GM23338 (cell line): ENCODE data around the gene HLA-B.

ENCODE experiments used
- ETS1 ChIP-seq: IDR thresholded peaks from 2 replicates; pipeline ENCODE4 v1.6.1; 2016; ENCODE audit warnings: antibody characterized with exemption
- TF ChIP-seq, protein P1 (sequence below), 2 experiments: fragments of 200-600 bp in 1 of 2; sonication (generic) in 1 of 2; conservative IDR thresholded peaks; 2 replicates each; pipeline versions ENCODE4 v1.5.1 to v1.6.1; 2016 to 2017; ENCODE audit warnings: antibody characterized with exemption in 2 of 2, low read depth in 2 of 2, mild to moderate bottlenecking in 2 of 2, moderate library complexity in 1 of 2

DNA sequence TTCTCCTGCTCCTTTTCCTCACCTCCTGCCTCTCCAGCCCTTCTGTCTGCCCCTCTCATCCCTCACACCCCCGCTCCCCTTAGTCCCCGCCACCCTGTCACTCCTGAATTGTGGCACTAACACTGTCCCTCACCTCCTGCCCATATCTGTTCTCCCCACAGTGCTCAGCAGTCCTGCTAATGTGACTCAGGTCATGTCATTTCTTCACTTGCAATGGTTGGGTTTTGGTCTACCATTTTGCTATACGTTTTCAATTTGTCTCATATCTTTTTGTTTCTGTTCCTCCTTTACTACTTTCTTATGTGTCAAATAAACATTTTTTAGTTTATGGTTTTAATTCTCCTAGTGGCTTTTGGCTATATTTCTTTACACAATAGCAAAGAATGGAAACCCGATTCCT is 1.3 kb upstream of the HLA-B start:
- TF ChIP-seq, protein P1, sequence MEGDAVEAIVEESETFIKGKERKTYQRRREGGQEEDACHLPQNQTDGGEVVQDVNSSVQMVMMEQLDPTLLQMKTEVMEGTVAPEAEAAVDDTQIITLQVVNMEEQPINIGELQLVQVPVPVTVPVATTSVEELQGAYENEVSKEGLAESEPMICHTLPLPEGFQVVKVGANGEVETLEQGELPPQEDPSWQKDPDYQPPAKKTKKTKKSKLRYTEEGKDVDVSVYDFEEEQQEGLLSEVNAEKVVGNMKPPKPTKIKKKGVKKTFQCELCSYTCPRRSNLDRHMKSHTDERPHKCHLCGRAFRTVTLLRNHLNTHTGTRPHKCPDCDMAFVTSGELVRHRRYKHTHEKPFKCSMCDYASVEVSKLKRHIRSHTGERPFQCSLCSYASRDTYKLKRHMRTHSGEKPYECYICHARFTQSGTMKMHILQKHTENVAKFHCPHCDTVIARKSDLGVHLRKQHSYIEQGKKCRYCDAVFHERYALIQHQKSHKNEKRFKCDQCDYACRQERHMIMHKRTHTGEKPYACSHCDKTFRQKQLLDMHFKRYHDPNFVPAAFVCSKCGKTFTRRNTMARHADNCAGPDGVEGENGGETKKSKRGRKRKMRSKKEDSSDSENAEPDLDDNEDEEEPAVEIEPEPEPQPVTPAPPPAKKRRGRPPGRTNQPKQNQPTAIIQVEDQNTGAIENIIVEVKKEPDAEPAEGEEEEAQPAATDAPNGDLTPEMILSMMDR (conservative IDR thresholded peaks at IDR 0.05; ENCODE audit: low read depth in 2 of 2): no peak
- TF ChIP-seq ETS1: no peak
